DND-41 (cell line): ENCODE data around the gene BAZ1A.

Experiments
- EZH2 ChIP-seq: IDR thresholded peaks from 3 replicates; pipeline ENCODE4 v1.6.1; 2012; ENCODE audit warnings: borderline replicate concordance, low read depth, mild to moderate bottlenecking, moderate library complexity, low read length, inconsistent platforms; ENCODE audit not compliant: severe bottlenecking
- TF ChIP-seq, protein P1 (sequence below): IDR thresholded peaks from 2 replicates; pipeline ENCODE4 v1.5.1; 2012; ENCODE audit warnings: borderline replicate concordance, low read length, moderate library complexity, mild to moderate bottlenecking; ENCODE audit not compliant: poor library complexity, severe bottlenecking; ENCODE audit errors: extremely low read depth

DNA sequence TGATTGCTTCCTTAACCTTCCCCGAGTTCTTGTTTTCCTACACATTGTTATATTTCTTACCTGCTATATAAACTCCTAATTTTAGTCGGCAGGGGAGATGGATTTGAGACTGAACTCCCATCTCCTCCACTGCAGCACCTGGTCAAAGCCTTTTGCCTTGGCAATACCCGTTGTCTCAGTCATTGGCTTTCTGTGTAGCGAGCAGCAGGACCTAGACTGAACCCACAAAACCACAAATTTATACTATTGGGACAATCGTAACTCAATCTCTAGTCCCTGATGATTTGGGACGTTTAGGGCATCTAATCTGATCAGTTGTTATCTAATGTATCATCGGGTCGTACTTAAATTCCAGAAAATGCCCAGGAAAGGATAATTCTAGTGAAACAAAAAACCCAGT lies 37.8 kb upstream of the BAZ1A start:
- no peak for TF ChIP-seq EZH2
- TF ChIP-seq, protein P1, sequence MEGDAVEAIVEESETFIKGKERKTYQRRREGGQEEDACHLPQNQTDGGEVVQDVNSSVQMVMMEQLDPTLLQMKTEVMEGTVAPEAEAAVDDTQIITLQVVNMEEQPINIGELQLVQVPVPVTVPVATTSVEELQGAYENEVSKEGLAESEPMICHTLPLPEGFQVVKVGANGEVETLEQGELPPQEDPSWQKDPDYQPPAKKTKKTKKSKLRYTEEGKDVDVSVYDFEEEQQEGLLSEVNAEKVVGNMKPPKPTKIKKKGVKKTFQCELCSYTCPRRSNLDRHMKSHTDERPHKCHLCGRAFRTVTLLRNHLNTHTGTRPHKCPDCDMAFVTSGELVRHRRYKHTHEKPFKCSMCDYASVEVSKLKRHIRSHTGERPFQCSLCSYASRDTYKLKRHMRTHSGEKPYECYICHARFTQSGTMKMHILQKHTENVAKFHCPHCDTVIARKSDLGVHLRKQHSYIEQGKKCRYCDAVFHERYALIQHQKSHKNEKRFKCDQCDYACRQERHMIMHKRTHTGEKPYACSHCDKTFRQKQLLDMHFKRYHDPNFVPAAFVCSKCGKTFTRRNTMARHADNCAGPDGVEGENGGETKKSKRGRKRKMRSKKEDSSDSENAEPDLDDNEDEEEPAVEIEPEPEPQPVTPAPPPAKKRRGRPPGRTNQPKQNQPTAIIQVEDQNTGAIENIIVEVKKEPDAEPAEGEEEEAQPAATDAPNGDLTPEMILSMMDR = no peak
